ENCODE results near the gene U2AF2. TPM values are rescaled to one million over a fixed set of nuclear protein-coding genes. Genes with fewer than 3 reads are reported as not detected.
A peak's percentile ranks its signal among the peaks of the same experiment; 100 is the strongest.

The U2AF2 gene
- total RNA-seq, 8 experiments from 2014 or later = 85.3 to 252 (median 133) TPM

DNA sequence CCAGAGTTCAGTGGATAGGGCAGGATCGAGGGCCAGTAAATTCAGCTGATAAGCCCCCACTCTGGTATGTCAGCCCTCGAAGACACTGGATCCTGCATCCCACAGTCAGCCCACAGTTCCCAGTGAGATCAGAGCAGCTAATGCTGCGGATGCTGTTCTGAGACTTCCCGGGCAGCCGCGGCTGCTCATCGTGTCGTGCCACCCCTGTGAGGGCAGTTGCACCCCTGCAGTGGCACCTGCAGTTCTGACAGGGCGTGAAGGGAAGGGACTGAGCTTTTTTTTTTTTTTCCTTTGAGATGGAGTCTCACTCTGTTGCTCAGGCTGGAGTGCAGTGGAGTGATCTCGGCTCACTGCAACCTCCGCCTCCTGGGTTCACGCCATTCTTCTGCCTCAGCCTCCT, 12.7 kb downstream of the U2AF2 start:
- H3K4me3 ChIP-seq = no peak overlapping the region
- in situ Hi-C loops (cut with MboI; ENCODE audit: low pct_unique_long_range_greater_than_20kb in 2 of 9, low sequenced_read_pairs in 9 of 9, unreplicated experiment in 9 of 9) = no loop called here
- 60 to 100% (median 97%) methylated on average over 1 to 5 of the region's 12 CpGs; no CpG with 5 or more reads in 6 of the 10 experiments for WGBS, 10 experiments
- no peaks in the 10 kb centered on the region for H3K4me1 ChIP-seq (replicated peaks in 1 of 2)
- no peak overlapping the region for H3K27ac ChIP-seq
- ATAC-seq (replicated peaks in 6 of 8) = no peak

DNA sequence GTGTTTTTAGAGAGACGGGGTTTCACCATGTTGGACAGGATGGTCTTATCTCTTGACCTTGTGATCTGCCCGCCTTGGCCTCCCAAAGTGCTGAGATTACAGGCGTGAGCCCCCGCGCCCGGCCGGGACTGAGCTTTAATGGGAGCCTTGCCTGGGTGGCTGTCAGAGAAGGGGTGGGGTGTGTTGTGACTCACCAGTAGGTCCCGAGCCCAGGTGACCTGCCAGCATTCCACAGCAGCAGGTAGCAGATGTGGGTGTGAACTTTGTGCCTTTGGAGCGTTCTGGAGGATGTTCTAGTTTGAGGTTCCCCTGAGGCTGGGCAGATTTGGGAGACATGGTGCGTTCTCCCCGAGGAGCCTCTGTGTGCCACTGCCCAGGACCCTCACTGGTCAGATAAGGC, 13.1 kb downstream of the U2AF2 start:
- no peak for ATAC-seq (replicated peaks in 6 of 8)
- in situ Hi-C loops (cut with MboI; ENCODE audit: low pct_unique_long_range_greater_than_20kb in 2 of 9, low sequenced_read_pairs in 9 of 9, unreplicated experiment in 9 of 9) = no loop called here
- Histone ChIP-seq H3K4me3 (no peak overlapping the region), H3K27ac (no peak overlapping the region), H3K4me1 (replicated peaks in 1 of 2) (no peaks in the 10 kb centered on the region)
- 40 to 97% (median 86%) methylated on average over 1 to 6 of the region's 11 CpGs; no CpG with 5 or more reads in 5 of the 10 experiments for WGBS, 10 experiments

DNA sequence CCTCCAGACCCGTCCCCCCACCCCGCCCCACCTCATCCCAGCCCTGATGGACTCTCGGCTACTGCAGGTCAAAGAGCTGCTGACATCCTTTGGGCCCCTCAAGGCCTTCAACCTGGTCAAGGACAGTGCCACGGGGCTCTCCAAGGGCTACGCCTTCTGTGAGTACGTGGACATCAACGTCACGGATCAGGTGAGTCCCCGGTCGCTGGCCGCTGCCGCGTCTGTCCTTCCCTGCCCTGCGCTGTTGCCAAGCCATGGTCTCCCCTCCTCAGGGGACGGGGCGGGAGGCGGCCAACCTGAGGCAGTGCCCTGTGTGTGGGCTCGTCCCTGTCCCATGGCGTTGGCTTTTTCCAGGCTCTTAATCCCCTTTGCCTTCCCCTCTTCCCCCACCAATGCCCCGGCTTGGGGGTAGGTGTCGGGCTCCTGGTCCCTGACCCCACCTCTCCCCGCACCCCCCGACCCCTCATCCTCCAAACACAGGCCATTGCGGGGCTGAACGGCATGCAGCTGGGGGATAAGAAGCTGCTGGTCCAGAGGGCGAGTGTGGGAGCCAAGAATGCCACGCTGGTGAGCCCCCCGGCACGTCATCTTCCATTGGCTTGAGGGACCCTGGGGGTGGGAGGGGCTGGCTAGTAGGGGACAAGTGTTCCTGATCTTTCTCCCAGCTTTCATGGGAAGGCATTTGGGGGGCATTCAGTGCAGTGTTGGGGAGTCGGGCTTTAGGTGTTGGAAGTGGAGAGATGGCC, 13.9 kb downstream of the U2AF2 start:
- no peak overlapping the region for H3K4me3 ChIP-seq
- H3K27ac ChIP-seq = no peak overlapping the region
- in situ Hi-C loops (cut with MboI; ENCODE audit: low pct_unique_long_range_greater_than_20kb in 2 of 9, low sequenced_read_pairs in 9 of 9, unreplicated experiment in 9 of 9) = no loop called here
- WGBS, 10 experiments = 87 to 100% methylated on average over 1 to 3 of the region's 30 CpGs; no CpG with 5 or more reads in 8 of the 10 experiments
- peak in 1 of 8 experiments; percentile 8 for ATAC-seq (replicated peaks in 6 of 8)
- peaks cover 0 to 5% of the 10 kb centered on the region in 2 donors for H3K4me1 ChIP-seq (replicated peaks in 1 of 2)

DNA sequence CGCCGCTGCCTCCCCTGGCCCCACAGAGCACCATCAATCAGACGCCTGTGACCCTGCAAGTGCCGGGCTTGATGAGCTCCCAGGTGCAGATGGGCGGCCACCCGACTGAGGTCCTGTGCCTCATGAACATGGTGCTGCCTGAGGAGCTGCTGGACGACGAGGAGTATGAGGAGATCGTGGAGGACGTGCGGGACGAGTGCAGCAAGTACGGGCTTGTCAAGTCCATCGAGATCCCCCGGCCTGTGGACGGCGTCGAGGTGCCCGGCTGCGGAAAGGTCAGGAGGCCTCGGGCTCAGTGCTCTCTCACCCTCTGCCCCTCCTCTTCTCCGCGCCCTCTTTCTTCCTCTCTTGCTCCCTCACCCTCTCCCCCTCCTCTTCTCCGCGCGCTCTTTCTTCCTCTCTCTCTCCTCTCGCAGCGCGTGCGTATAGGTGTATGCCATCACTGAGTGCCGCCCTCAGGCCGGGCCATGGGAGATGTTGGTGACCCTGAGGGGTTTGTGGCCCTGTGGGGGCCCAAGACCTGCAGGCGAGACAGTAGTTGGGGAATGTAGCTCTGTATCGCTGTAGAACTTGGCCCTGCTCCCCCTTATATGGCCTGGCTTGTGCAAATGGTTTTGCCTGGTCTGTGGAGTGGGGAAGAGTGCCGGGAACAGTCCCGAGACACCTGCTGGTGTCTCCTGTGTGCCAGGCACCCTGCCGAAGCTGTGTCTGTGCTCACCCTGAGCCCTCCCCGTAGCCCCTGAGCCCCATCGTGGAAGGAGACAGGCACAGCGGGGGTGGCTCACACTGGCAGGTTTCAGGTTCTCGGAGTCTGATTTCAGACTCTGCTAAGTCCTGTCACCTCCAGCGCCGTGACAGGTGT, 14.8 kb downstream of the U2AF2 start:
- no peak overlapping the region for H3K27ac ChIP-seq
- 90 to 100% (median 92%) methylated on average over 1 to 6 of the region's 43 CpGs; no CpG with 5 or more reads in 6 of the 10 experiments for WGBS, 10 experiments
- no peak overlapping the region for H3K4me3 ChIP-seq
- no peak for ATAC-seq (replicated peaks in 6 of 8)
- in situ Hi-C loops (cut with MboI; ENCODE audit: low pct_unique_long_range_greater_than_20kb in 2 of 9, low sequenced_read_pairs in 9 of 9, unreplicated experiment in 9 of 9) = no loop called here
- peaks cover 0 to 10% of the 10 kb centered on the region in 2 donors for H3K4me1 ChIP-seq (replicated peaks in 1 of 2)

DNA sequence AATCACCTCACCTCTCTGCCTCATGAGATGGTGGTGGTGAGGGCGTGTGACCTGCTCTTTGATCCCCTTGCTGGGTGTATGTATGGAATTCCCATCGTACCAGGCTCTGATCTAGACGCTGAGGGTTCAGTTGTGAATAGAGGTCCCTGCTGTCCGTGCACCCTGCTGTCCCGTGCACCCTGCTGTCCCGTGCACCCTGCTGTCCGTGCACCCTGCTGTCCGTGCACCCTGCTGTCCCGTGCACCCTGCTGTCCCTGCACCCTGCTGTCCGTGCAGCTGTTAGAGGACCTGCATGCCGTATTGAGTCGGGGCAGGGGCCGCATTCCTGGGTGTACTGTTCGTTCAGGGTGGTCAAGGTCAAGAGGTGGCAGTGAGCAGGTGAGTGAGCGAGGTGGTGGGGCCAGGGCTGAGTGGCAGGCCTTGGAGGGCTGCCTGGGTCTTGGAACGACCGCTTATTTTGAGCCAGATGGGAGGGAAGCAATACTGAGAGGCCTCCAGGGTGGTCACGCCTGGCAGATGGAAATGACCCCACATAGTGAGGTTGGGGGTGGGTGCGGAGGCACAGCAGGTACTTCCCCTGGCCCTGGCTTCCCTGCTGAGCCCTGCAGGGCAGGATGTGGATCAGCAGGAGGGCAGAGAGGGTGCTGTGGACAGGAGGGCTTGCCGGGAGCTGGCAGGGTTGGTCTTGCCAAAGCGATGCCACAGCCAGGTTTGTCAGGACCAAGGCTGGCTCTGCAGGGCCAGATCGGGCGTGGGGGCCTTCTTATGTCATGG, 15.6 kb downstream of the U2AF2 start:
- Histone ChIP-seq H3K4me1 (replicated peaks in 1 of 2) (peaks cover 0 to 10% of the 10 kb centered on the region in 2 donors), H3K27ac (no peak overlapping the region), H3K4me3 (no peak overlapping the region)
- in situ Hi-C loops (cut with MboI; ENCODE audit: low pct_unique_long_range_greater_than_20kb in 2 of 9, low sequenced_read_pairs in 9 of 9, unreplicated experiment in 9 of 9) = no loop called here
- no peak for ATAC-seq (replicated peaks in 6 of 8)
- 80 to 97% (median 87%) methylated on average over 2 to 14 of the region's 23 CpGs; no CpG with 5 or more reads in 3 of the 10 experiments for WGBS, 10 experiments

DNA sequence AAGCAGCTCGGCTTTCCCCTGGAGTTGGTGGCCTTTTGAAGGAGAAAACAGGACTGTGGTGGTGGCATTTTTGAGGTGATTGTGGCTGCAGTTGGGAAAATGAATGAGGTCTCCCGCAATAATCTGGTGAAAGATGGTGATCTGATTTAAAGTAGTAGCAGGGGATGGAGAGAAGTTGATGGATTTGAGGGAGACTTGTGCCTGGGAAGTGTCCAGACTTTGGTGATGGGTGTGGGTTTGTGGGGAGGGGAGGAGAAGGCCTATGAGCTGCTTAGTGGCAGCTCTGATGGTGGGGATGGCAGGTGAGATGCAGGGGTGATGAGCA, 16.2 kb downstream of the U2AF2 start:
- no peak for ATAC-seq (replicated peaks in 6 of 8)
- in situ Hi-C loops (cut with MboI; ENCODE audit: low pct_unique_long_range_greater_than_20kb in 2 of 9, low sequenced_read_pairs in 9 of 9, unreplicated experiment in 9 of 9) = no loop called here
- no peak overlapping the region for H3K27ac ChIP-seq
- H3K4me3 ChIP-seq = no peak overlapping the region
- H3K4me1 ChIP-seq (replicated peaks in 1 of 2) = peaks cover 0 to 11% of the 10 kb centered on the region in 2 donors
- WGBS, 10 experiments = 80 to 100% (median 94%) methylated on average over 1 of the region's 2 CpGs; no CpG with 5 or more reads in 6 of the 10 experiments

DNA sequence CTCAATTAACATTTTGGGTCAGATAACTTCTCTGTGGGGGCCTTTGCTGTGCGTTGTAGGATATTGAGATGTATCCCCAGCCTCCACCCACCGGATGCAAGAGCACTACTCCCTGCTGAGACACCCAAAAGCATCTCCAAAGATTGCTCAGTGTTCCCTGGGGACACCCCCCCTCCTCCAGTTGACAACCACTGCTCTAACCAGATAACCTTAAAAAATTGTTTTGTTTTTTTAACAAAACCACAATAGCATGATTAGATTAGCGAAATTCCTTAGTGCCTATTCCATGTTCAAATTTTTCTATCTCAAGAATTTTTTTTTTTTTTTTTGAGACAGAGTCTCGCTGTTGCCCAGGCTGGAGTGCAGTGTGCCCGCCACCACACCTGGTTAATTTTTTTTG, 17.6 kb downstream of the U2AF2 start:
- no peak for ATAC-seq (replicated peaks in 6 of 8)
- WGBS, 10 experiments = 42 to 100% (median 84%) methylated on average over 2 to 5 of the region's 5 CpGs
- in situ Hi-C loops (cut with MboI; ENCODE audit: low pct_unique_long_range_greater_than_20kb in 2 of 9, low sequenced_read_pairs in 9 of 9, unreplicated experiment in 9 of 9) = no loop called here

DNA sequence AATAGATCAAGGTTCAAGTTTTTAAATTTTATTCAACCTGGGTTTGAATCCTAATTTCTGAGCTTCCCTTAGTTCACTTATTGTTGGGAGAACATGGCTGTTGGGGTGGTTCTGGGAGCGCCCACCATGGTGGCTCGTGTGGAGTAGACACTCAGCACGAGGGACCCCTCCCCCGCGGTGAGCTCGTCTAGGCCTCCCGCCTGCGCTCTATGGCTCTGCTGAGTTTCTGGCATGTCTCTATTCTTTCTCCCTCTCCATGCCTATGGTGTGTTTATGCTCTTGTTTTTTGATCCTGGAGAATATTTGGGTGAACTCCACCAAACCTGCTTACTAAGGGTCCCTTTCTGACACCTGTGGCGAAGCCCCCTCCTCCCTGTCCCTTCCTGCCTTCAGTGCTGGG, 18.6 kb downstream of the U2AF2 start:
- 56 to 100% (median 76%) methylated on average over 1 to 8 of the region's 9 CpGs; no CpG with 5 or more reads in 6 of the 10 experiments for WGBS, 10 experiments
- H3K4me3 ChIP-seq = no peak overlapping the region
- in situ Hi-C loops (cut with MboI; ENCODE audit: low pct_unique_long_range_greater_than_20kb in 2 of 9, low sequenced_read_pairs in 9 of 9, unreplicated experiment in 9 of 9) = no loop called here

More for the DNA sequence above, 17.6 kb downstream of the U2AF2 start:
- Histone ChIP-seq H3K27ac (no peak overlapping the region), H3K4me3 (no peak overlapping the region), H3K4me1 (replicated peaks in 1 of 2) (peaks cover 10 to 20% of the 10 kb centered on the region in 2 donors)

DNA sequence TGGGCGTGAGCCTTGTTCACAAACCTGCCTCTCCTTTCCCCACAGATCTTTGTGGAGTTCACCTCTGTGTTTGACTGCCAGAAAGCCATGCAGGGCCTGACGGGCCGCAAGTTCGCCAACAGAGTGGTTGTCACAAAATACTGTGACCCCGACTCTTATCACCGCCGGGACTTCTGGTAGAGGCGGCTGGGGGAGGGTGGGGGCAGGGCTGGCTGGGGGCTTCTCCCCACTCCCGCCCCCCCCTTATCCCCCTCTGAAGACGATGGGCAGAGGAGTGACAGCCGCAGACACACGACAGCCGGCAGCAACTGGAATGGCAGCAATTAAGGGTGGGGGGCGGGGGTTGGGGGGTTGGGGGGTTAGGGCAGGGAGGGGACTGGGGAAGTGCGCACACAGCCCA, 19.1 kb downstream of the U2AF2 start:
- H3K4me3 ChIP-seq = peak overlapping the region in 3 of 5 donors; percentile 68 to 83 (median 75)
- 60 to 80% methylated on average over 1 of the region's 15 CpGs; no CpG with 5 or more reads in 8 of the 10 experiments for WGBS, 10 experiments
- peak overlapping the region in 1 of 2 donors; percentile 92 for H3K27ac ChIP-seq
- no peak for ATAC-seq (replicated peaks in 6 of 8)
- in situ Hi-C loops (cut with MboI; ENCODE audit: low pct_unique_long_range_greater_than_20kb in 2 of 9, low sequenced_read_pairs in 9 of 9, unreplicated experiment in 9 of 9) = no loop called here
- peaks cover 10 to 20% of the 10 kb centered on the region in 2 donors for H3K4me1 ChIP-seq (replicated peaks in 1 of 2)

More for the DNA sequence above, 18.6 kb downstream of the U2AF2 start:
- no peak for ATAC-seq (replicated peaks in 6 of 8)
- Histone ChIP-seq H3K27ac (no peak overlapping the region), H3K4me1 (replicated peaks in 1 of 2) (peaks cover 10 to 20% of the 10 kb centered on the region in 2 donors)

DNA sequence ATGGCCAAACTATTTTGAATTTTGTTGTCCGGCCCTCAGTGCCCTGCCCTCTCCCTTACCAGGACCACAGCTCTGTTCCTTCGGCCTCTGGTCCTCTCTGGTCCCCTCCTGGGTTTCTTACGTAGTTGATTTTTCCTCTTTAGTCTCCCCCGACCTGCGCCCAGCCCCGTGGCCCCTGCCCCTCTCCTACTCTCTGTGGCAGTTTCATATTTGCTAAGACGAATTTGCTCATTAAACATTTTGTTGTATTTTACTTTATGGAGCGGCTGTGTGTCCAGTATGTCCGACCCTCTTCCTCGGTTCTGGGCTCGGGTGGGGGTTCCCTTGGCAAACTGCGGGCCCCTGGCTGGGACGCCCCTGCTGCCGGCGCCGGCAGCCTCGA, 19.6 kb downstream of the U2AF2 start:
- ATAC-seq (replicated peaks in 6 of 8) = peak in 3 of 8 experiments; percentile 0 to 1 (median 0)
- in situ Hi-C loops (cut with MboI; ENCODE audit: low pct_unique_long_range_greater_than_20kb in 2 of 9, low sequenced_read_pairs in 9 of 9, unreplicated experiment in 9 of 9) = no loop called here
- H3K4me1 ChIP-seq (replicated peaks in 1 of 2) = peaks cover 10 to 20% of the 10 kb centered on the region in 2 donors
- WGBS, 10 experiments = 10 to 76% (median 42%) methylated on average over 2 to 4 of the region's 17 CpGs; no CpG with 5 or more reads in 6 of the 10 experiments
- H3K27ac ChIP-seq = peak overlapping the region; percentile 66 to 92
- H3K4me3 ChIP-seq = peak overlapping the region; percentile 68 to 98 (median 83)

DNA sequence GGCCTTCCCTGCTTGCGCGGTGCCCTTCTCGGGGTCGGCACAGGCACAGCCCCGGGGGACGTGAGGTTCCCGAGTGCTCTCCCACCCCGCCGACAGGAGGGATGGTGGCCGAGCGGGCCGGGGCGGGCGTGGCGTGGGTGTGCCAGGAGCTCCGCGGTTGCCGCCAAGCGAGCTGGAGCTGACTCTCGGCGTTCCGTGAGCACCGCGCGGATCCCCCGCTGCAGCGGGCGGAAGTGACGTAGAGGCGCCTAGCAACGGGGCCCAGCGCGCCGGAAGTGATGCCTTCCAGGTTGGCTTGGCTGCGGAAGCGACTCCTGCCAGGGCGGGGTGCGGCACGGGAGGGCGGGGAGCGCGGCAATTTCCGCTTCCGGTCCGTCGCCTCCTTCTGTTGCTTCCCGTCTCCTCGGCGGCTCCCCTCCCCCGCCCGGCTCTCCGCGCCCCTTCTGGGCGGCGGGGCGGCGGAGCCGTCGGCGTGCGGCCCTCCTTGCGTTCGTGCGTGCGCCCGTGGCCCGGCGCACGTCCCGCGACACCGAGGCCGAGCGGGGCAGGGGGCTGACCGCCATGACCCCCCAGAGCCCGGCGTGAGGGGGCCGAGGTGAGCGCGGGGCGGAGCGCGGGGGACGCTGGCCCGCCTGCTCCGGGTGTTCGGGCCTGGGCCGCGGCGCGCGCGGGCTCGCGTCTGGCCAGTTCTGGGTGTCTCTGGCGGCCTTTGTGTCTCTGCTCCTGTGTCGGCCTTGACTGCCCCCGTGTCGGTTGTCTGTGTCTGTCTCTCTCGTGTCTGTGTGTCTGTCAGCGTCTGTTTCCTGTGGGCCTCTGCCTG, 20.2 kb downstream of the U2AF2 start, which contains the start of gene EPN1:
Gene EPN1, plus strand, starts transcription at position 386 of the 820 bp plus-strand sequence. CDS start 3,402 bp downstream, outside the sequence.
- in situ Hi-C loops (cut with MboI; ENCODE audit: low pct_unique_long_range_greater_than_20kb in 2 of 9, low sequenced_read_pairs in 9 of 9, unreplicated experiment in 9 of 9) = no loop called here
- Histone ChIP-seq H3K4me3 (peak within 1 kb of the TSS; percentile 68 to 98 (median 83)), H3K27ac (peak within 1 kb of the TSS; percentile 88 to 92), H3K4me1 (replicated peaks in 1 of 2) (peaks cover 10 to 20% of the 10 kb centered on the region in 2 donors)
- peak; percentile 85 to 93 (median 91) for ATAC-seq (replicated peaks in 6 of 8)
- WGBS, 10 experiments = 0% methylated on average over 2 of the region's 101 CpGs; no CpG with 5 or more reads in 9 of the 10 experiments

All from motor neuron (in vitro differentiated cells).